ENCODE measurements around the gene PDE3B.
"Not testable (repeated sequence)": the region's sequence is repeated elsewhere in the genome, so short reads cannot be mapped to it uniquely, and the experiment has no call there.

PDE3B gene

GRCh38 chr11:14622223-14622954 is 21.2 kb upstream of the PDE3B start:
- Histone ChIP-seq H3K4me1 (ENCODE audit: control insufficient read depth, insufficient read depth, low read length, poor library complexity, severe bottlenecking) (no peaks in the 10 kb centered on the region), H3K4me3 (ENCODE audit: extremely low read depth, insufficient read depth, low read length, poor library complexity, severe bottlenecking) (no peak overlapping the region), H3K36me3 (ENCODE audit: control insufficient read depth, insufficient read depth, low read length) (no peaks in the 10 kb centered on the region), H3K27ac (ENCODE audit: low read depth, low read length, severe bottlenecking) (no peak overlapping the region), H3K9me3 (ENCODE audit: control insufficient read depth, low read length) (no peaks in the 10 kb centered on the region)
- 96 to 100% methylated on average over 4 to 5 of the region's 5 CpGs for WGBS, 2 experiments (ENCODE audit: insufficient coverage in 2 of 2)

GRCh38 chr11:14623036-14623435 is 20.6 kb upstream of the PDE3B start:
- Histone ChIP-seq H3K27ac (ENCODE audit: low read depth, low read length, severe bottlenecking) (no peak overlapping the region), H3K4me1 (ENCODE audit: control insufficient read depth, insufficient read depth, low read length, poor library complexity, severe bottlenecking) (no peaks in the 10 kb centered on the region), H3K9me3 (ENCODE audit: control insufficient read depth, low read length) (no peaks in the 10 kb centered on the region), H3K36me3 (ENCODE audit: control insufficient read depth, insufficient read depth, low read length) (no peaks in the 10 kb centered on the region), H3K4me3 (ENCODE audit: extremely low read depth, insufficient read depth, low read length, poor library complexity, severe bottlenecking) (no peak overlapping the region)
- 82 to 100% methylated on average over 1 to 2 of the region's 3 CpGs for WGBS, 2 experiments (ENCODE audit: insufficient coverage in 2 of 2)

DNA sequence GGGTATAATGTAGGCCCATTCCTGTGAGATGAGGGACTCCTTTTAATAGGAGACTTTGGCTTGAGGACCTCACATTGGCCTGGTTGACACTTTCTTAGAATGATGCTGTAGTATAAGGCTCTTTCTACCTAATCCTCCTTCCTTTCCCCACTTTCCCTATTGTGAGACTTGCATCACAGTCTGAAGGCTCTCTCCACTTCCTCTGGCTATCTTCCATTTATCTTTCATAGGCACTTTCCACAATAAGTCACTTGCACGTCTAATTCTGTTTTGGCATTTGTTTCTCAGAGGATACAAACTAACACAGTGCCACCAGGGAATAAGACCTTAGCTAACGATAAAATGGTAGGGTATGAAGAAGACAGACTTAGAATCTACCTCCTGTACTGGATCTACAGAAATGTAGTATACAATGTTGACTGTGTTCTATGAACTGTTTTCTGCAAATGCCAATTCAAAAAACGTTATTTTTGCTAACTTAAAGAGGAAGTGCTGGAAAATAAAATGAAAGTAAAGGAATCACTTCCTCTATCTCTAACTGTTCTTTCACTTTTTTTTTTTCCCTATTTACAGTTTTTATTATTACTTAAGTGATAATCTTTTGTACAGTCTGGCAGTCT is 17.9 kb upstream of the PDE3B start:
- Histone ChIP-seq H3K4me1 (ENCODE audit: control insufficient read depth, insufficient read depth, low read length, poor library complexity, severe bottlenecking) (no peaks in the 10 kb centered on the region), H3K4me3 (ENCODE audit: extremely low read depth, insufficient read depth, low read length, poor library complexity, severe bottlenecking) (no peak overlapping the region), H3K9me3 (ENCODE audit: control insufficient read depth, low read length) (no peaks in the 10 kb centered on the region), H3K27ac (ENCODE audit: low read depth, low read length, severe bottlenecking) (no peak overlapping the region), H3K36me3 (ENCODE audit: control insufficient read depth, insufficient read depth, low read length) (no peaks in the 10 kb centered on the region)
- 100% methylated on average over 2 of the region's 3 CpGs; no CpG with 5 or more reads in 1 of the 2 experiments for WGBS, 2 experiments (ENCODE audit: insufficient coverage in 2 of 2)

DNA sequence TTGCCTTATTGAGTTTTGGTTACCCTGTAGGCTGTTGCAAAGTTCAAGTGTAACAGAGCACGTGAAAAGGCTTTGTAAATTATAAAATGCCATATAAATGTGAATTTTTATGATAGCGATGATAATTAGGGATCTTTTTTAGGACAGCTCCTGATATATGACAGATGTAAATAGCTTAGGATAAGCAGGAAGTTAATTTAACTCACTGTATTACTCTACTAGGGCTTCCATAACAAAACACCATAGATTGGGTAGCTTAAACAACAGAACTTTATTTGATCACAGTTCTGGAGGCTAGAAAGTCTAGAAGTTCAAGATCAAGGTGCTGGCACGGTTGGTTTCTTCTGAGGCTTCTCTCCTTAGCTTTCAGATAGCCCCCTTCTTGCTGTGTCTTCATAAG is 17.0 kb upstream of the PDE3B start:
- no peaks in the 10 kb centered on the region for H3K9me3 ChIP-seq (ENCODE audit: control insufficient read depth, low read length)
- no peak overlapping the region for H3K4me3 ChIP-seq (ENCODE audit: extremely low read depth, insufficient read depth, low read length, poor library complexity, severe bottlenecking)
- WGBS, 2 experiments (ENCODE audit: insufficient coverage in 2 of 2): 94 to 100% methylated on average over 1 to 2 of the region's 3 CpGs
- H3K27ac ChIP-seq (ENCODE audit: low read depth, low read length, severe bottlenecking): no peak overlapping the region
- no peaks in the 10 kb centered on the region for H3K4me1 ChIP-seq (ENCODE audit: control insufficient read depth, insufficient read depth, low read length, poor library complexity, severe bottlenecking)
- H3K36me3 ChIP-seq (ENCODE audit: control insufficient read depth, insufficient read depth, low read length): no peaks in the 10 kb centered on the region

DNA sequence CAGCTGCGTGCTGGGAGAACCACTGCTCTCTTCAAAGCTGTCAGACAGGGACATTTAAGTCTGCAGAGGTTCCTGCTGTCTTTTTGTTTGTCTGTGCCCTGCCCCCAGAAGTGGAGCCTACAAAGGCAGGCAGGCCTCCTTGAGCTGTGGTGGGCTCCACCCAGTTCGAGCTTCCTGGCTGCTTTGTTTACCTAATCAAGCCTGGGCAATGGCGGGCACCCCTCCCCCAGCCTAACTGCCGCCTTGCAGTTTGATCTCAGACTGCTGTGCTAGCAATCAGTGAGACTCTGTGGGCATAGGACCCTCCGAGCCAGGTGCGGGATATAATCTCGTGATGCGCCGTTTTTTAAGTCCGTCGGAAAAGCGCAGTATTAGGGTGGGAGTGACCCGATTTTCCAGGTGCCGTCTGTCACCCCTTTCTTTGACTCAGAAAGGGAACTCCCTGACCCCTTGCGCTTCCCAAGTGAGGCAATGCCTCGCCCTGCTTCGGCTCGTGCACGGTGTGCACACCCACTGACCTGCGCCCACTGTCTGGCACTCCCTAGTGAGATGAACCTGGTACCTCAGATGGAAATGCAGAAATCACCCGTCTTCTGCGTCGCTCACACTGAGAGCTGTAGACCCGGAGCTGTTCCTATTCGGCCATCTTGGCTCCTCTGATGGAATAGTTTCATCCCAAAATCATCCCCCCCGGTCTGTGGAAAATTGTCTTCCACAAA is 9.9 kb upstream of the PDE3B start:
- H3K9me3 ChIP-seq (ENCODE audit: control insufficient read depth, low read length); H3K4me3 ChIP-seq (ENCODE audit: extremely low read depth, insufficient read depth, low read length, poor library complexity, severe bottlenecking); H3K36me3 ChIP-seq (ENCODE audit: control insufficient read depth, insufficient read depth, low read length); H3K27ac ChIP-seq (ENCODE audit: low read depth, low read length, severe bottlenecking); H3K4me1 ChIP-seq (ENCODE audit: control insufficient read depth, insufficient read depth, low read length, poor library complexity, severe bottlenecking): not testable (repeated sequence)
- 93 to 100% methylated on average over 2 to 6 of the region's 26 CpGs for WGBS, 2 experiments (ENCODE audit: insufficient coverage in 2 of 2)

- Histone ChIP-seq H3K4me3 (ENCODE audit: extremely low read depth, insufficient read depth, low read length, poor library complexity, severe bottlenecking) (no peak overlapping the region), H3K36me3 (ENCODE audit: control insufficient read depth, insufficient read depth, low read length) (no peaks in the 10 kb centered on the region), H3K4me1 (ENCODE audit: control insufficient read depth, insufficient read depth, low read length, poor library complexity, severe bottlenecking) (no peaks in the 10 kb centered on the region), H3K27ac (ENCODE audit: low read depth, low read length, severe bottlenecking) (no peak overlapping the region), H3K9me3 (ENCODE audit: control insufficient read depth, low read length) (no peaks in the 10 kb centered on the region)
- 77 to 91% methylated on average over 1 of the region's 1 CpG for WGBS, 2 experiments (ENCODE audit: insufficient coverage in 2 of 2)
Measured at GRCh38 chr11:14634813-14635212, 8.8 kb upstream of the PDE3B start.

- Histone ChIP-seq H3K4me3 (ENCODE audit: extremely low read depth, insufficient read depth, low read length, poor library complexity, severe bottlenecking) (no peak overlapping the region), H3K27ac (ENCODE audit: low read depth, low read length, severe bottlenecking) (no peak overlapping the region), H3K9me3 (ENCODE audit: control insufficient read depth, low read length) (no peaks in the 10 kb centered on the region), H3K36me3 (ENCODE audit: control insufficient read depth, insufficient read depth, low read length) (no peaks in the 10 kb centered on the region), H3K4me1 (ENCODE audit: control insufficient read depth, insufficient read depth, low read length, poor library complexity, severe bottlenecking) (no peaks in the 10 kb centered on the region)
- 71% methylated on average over 1 of the region's 1 CpG; no CpG with 5 or more reads in 1 of the 2 experiments for WGBS, 2 experiments (ENCODE audit: insufficient coverage in 2 of 2)
Measured at GRCh38 chr11:14635546-14635945, 8.1 kb upstream of the PDE3B start.

- no peaks in the 10 kb centered on the region for H3K36me3 ChIP-seq (ENCODE audit: control insufficient read depth, insufficient read depth, low read length)
- H3K4me1 ChIP-seq (ENCODE audit: control insufficient read depth, insufficient read depth, low read length, poor library complexity, severe bottlenecking): no peaks in the 10 kb centered on the region
- no peak overlapping the region for H3K4me3 ChIP-seq (ENCODE audit: extremely low read depth, insufficient read depth, low read length, poor library complexity, severe bottlenecking)
- WGBS, 2 experiments (ENCODE audit: insufficient coverage in 2 of 2): no CpG with 5 or more reads among the region's 1 CpG
- H3K9me3 ChIP-seq (ENCODE audit: control insufficient read depth, low read length): no peaks in the 10 kb centered on the region
- H3K27ac ChIP-seq (ENCODE audit: low read depth, low read length, severe bottlenecking): no peak overlapping the region
Measured at GRCh38 chr11:14636119-14636518, 7.5 kb upstream of the PDE3B start.

GRCh38 chr11:14637868-14638409 is 5.7 kb upstream of the PDE3B start:
- no peak overlapping the region for H3K27ac ChIP-seq (ENCODE audit: low read depth, low read length, severe bottlenecking)
- H3K4me1 ChIP-seq (ENCODE audit: control insufficient read depth, insufficient read depth, low read length, poor library complexity, severe bottlenecking): no peaks in the 10 kb centered on the region
- H3K9me3 ChIP-seq (ENCODE audit: control insufficient read depth, low read length): no peaks in the 10 kb centered on the region
- H3K4me3 ChIP-seq (ENCODE audit: extremely low read depth, insufficient read depth, low read length, poor library complexity, severe bottlenecking): no peak overlapping the region
- WGBS, 2 experiments (ENCODE audit: insufficient coverage in 2 of 2): 100% methylated on average over 1 of the region's 5 CpGs; no CpG with 5 or more reads in 1 of the 2 experiments
- no peaks in the 10 kb centered on the region for H3K36me3 ChIP-seq (ENCODE audit: control insufficient read depth, insufficient read depth, low read length)

GRCh38 chr11:14638561-14638960 is 5.0 kb upstream of the PDE3B start:
- H3K9me3 ChIP-seq (ENCODE audit: control insufficient read depth, low read length): no peaks in the 10 kb centered on the region
- no peaks in the 10 kb centered on the region for H3K36me3 ChIP-seq (ENCODE audit: control insufficient read depth, insufficient read depth, low read length)
- H3K27ac ChIP-seq (ENCODE audit: low read depth, low read length, severe bottlenecking): no peak overlapping the region

More at GRCh38 chr11:14638561-14638960, 5.0 kb upstream of the PDE3B start:
- Histone ChIP-seq H3K4me1 (ENCODE audit: control insufficient read depth, insufficient read depth, low read length, poor library complexity, severe bottlenecking) (no peaks in the 10 kb centered on the region), H3K4me3 (ENCODE audit: extremely low read depth, insufficient read depth, low read length, poor library complexity, severe bottlenecking) (no peak overlapping the region)
- WGBS, 2 experiments (ENCODE audit: insufficient coverage in 2 of 2): 78% methylated on average over 3 of the region's 4 CpGs; no CpG with 5 or more reads in 1 of the 2 experiments
